GM10266 (cell line): Measurements from ENCODE around the gene AURKAIP1.
"Not testable (repeated sequence)": the region's sequence is repeated elsewhere in the genome, so short reads cannot be mapped to it uniquely, and the experiment has no call there.

Experiments
- DNase-seq: peaks from one replicate; pipeline ENCODE4 v3.0.0; 2012; ENCODE audit errors: extremely low spot score
- TF ChIP-seq, protein P1 (sequence below): IDR thresholded peaks from 2 replicates; pipeline ENCODE4 v1.5.1; 2012; ENCODE audit warnings: mild to moderate bottlenecking, low read depth; ENCODE audit not compliant: control insufficient read depth, insufficient read depth; ENCODE audit errors: missing control alignments

The AURKAIP1 gene

DNA sequence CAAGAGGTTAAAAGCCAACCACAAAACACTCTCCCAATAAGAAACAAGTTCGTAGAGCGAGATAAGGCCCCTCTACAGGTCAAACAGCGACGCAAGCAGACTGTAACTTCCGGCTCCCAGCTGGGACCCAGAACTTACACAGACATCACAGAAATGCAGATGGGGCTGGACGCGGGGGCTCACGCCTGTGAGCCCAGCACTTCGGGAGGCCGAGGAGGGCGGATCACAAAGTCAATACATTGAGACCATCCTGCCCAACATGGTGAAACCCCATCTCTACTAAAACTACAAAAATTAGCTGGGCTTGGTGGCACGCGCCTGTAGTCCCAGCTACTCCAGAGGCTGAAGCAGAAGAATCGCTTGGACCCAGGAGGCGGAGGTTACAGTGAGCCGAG, 13.1 kb upstream of the AURKAIP1 start:
- TF ChIP-seq, protein P1, sequence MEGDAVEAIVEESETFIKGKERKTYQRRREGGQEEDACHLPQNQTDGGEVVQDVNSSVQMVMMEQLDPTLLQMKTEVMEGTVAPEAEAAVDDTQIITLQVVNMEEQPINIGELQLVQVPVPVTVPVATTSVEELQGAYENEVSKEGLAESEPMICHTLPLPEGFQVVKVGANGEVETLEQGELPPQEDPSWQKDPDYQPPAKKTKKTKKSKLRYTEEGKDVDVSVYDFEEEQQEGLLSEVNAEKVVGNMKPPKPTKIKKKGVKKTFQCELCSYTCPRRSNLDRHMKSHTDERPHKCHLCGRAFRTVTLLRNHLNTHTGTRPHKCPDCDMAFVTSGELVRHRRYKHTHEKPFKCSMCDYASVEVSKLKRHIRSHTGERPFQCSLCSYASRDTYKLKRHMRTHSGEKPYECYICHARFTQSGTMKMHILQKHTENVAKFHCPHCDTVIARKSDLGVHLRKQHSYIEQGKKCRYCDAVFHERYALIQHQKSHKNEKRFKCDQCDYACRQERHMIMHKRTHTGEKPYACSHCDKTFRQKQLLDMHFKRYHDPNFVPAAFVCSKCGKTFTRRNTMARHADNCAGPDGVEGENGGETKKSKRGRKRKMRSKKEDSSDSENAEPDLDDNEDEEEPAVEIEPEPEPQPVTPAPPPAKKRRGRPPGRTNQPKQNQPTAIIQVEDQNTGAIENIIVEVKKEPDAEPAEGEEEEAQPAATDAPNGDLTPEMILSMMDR = no peak
- DNase-seq = no peak

GRCh38 chr1:1387098-1388077, 12.4 kb upstream of the AURKAIP1 start:
- TF ChIP-seq, protein P1 = no peak
- no peak for DNase-seq

- TF ChIP-seq, protein P1 = no peak
- DNase-seq = no peak
These were observed 10.9 kb upstream of the AURKAIP1 start for GRCh38 chr1:1385931-1386330.

DNA sequence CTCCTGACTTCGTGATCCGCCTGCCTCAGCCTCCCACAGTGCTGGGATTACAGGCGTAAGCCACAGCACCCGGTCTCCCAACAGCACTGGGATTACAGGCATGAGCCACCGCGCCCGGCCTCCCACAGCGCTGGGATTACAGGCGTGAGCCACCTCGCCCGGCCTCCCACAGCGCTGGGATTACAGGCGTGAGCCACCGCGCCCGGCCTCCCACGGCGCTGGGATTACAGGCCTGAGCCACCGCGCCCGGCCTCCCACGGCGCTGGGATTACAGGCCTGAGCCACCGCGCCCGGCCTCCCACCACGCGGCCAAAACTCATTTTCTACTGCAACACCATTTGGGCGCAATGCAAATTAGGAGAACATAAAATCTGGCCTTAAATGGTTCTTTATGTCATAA, 10.3 kb upstream of the AURKAIP1 start:
- not testable (repeated sequence) for DNase-seq

GRCh38 chr1:1381294-1381693, 6.3 kb upstream of the AURKAIP1 start:
- no peak for DNase-seq
- TF ChIP-seq, protein P1 = no peak

DNA sequence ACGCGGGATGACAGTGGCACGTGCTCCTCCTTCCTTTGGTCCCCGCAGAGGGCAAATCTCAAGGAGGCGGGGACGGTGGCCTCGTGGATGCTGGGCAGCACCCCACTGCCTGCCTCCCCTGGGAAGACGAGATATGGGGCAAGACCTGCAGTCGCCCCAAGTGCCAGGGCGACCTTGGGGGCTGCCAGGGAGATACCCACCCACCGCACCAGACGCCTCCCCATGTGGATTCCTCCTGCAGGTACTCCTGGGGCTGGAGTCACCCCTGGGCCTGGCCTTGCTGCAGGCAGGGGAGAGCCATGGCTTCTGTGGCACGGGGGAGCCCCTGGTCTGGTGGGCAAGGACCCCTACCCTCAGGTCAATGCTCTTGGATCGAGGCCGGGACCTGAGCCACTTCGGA, 5.9 kb upstream of the AURKAIP1 start:
- TF ChIP-seq, protein P1 = no peak
- DNase-seq = no peak

DNA sequence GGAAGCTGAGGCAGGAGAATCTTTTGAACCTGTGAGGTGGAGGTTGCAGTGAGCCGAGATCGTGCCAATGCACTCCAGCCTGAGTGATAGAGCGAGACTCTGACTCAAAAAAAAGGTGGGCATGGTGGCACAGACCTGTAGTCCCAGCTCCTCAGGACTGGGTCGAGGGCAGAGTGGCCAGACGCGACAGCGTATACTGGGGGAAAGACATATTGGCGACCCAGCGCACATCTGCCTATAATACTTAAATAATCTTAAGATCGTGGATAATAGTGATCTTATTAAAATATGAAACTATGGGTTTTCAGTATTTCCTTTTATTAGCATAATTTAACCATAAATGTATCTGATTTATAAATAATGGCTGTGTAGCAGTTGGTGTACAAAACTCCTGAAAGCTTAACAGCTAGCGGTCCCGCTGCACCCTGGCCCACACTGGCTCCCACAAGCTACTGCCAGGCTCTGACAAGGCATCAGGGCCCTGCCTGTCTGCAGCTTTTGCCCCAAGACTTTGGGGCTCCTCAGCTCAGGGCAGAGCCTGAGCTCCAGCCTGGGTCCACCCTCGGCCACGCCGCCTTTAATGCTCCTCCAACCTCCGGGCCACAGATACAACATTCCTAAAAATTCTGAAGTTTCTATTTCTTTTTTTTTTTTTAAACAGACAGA, 2.7 kb upstream of the AURKAIP1 start:
- TF ChIP-seq, protein P1 = no peak
- DNase-seq = no peak
